Lower leg skin (tissue), 4 donors: ENCODE results near the gene RHOH. TPM values are rescaled to one million over a fixed set of nuclear protein-coding genes. Genes with fewer than 3 reads are reported as not detected.

ENCODE experiments used
- DNase-seq, 2 donors: peaks; one replicate each; pipeline ENCODE4 v3.0.0-alpha.2; 2019; ENCODE audit warnings: low spot score in 2 of 2
- H3K4me3 ChIP-seq: fragments of 200-600 bp; sonication (generic); 2 replicates; pipeline ENCODE4 v1.5.1; 2017; ENCODE audit warnings: mild to moderate bottlenecking, low read depth; ENCODE audit not compliant: poor library complexity, severe bottlenecking
- CTCF ChIP-seq, 3 donors: fragments of 450-650 bp; IDR thresholded peaks; one replicate each; pipeline ENCODE4 v1.5.1; 2016; ENCODE audit warnings: antibody characterized with exemption in 3 of 3, mild to moderate bottlenecking in 3 of 3, moderate library complexity in 2 of 3
- POLR2A ChIP-seq, 2 donors: fragments of 450-650 bp; IDR thresholded peaks; one replicate each; pipeline ENCODE4 v1.6.1; 2016 to 2017; ENCODE audit warnings: antibody characterized with exemption in 2 of 2, mild to moderate bottlenecking in 1 of 2, moderate library complexity in 1 of 2
- WGBS, 2 donors: methylation state at CpG; one replicate each; pipeline ENCODE4 v1.1.5; 2018; 5-methylcytosine and 5-hydroxymethylcytosine counted together
- intact Hi-C: fragments of 100-400 bp; cut with DNase I; formaldehyde crosslinking; loops from one replicate; pipeline ENCODE4 v1.15.0; 2023; ENCODE audit warnings: low total_unique reads
- total RNA-seq, 4 donors: library from RNA; depleted of rRNA; stranded (reverse); fragments of >200 nt; gene quantifications; one replicate each; pipeline ENCODE4 v1.1.0, GENCODE V29; 2016

RHOH gene
- total RNA-seq, 4 donors from 2014 or later: 1.5 to 3.4 (median 2.2) TPM; not detected in 1

GRCh38 chr4:40197879-40198689, 1.3 kb downstream of the RHOH start:
- no peak overlapping the region for H3K4me3 ChIP-seq
- DNase-seq: no peak
- intact Hi-C loops: no loop called here
- TF ChIP-seq CTCF (IDR thresholded peaks at IDR 0.05): no peak
- TF ChIP-seq POLR2A (IDR thresholded peaks at IDR 0.05): no peak
- 82 to 83% methylated on average over 15 of the region's 15 CpGs for WGBS, 2 donors

- H3K4me3 ChIP-seq: no peak overlapping the region
Measured at GRCh38 chr4:40199179-40199670, 2.4 kb downstream of the RHOH start.

GRCh38 chr4:40199999-40200874, 3.4 kb downstream of the RHOH start:
- no peak for DNase-seq
- no peak for TF ChIP-seq POLR2A (IDR thresholded peaks at IDR 0.05)
- no peak for TF ChIP-seq CTCF (IDR thresholded peaks at IDR 0.05)
- H3K4me3 ChIP-seq: no peak overlapping the region
- WGBS, 2 donors: 78 to 82% methylated on average over 15 of the region's 15 CpGs
- intact Hi-C loops: no loop called here

More at GRCh38 chr4:40199179-40199670, 2.4 kb downstream of the RHOH start:
- TF ChIP-seq CTCF (IDR thresholded peaks at IDR 0.05) (no peak), POLR2A (IDR thresholded peaks at IDR 0.05) (no peak)
- 69 to 83% methylated on average over 6 of the region's 6 CpGs for WGBS, 2 donors
- intact Hi-C loops: no loop called here
- no peak for DNase-seq

- no peak overlapping the region for H3K4me3 ChIP-seq
- 62 to 65% methylated on average over 13 of the region's 13 CpGs for WGBS, 2 donors
- no peak for TF ChIP-seq POLR2A (IDR thresholded peaks at IDR 0.05)
- no peak for TF ChIP-seq CTCF (IDR thresholded peaks at IDR 0.05)
- no peak for DNase-seq
- intact Hi-C loops: no loop called here
Measured at GRCh38 chr4:40200875-40201801, 4.3 kb downstream of the RHOH start.

GRCh38 chr4:40201898-40202297, 5.1 kb downstream of the RHOH start:
- no peak for DNase-seq
- 94 to 95% methylated on average over 4 of the region's 4 CpGs for WGBS, 2 donors
- intact Hi-C loops: no loop called here
- TF ChIP-seq POLR2A (IDR thresholded peaks at IDR 0.05) (no peak), CTCF (IDR thresholded peaks at IDR 0.05) (no peak)
- no peak overlapping the region for H3K4me3 ChIP-seq
